CD4-positive, alpha-beta T cell treated with Interleukin-17A for 4 hours (primary cell): Measurements from ENCODE around the gene PPWD1.

Experiments
- DNase-seq: peaks from one replicate; pipeline ENCODE4 v3.0.0-alpha.2; 2020; ENCODE audit warnings: mixed read lengths

The PPWD1 gene

DNA sequence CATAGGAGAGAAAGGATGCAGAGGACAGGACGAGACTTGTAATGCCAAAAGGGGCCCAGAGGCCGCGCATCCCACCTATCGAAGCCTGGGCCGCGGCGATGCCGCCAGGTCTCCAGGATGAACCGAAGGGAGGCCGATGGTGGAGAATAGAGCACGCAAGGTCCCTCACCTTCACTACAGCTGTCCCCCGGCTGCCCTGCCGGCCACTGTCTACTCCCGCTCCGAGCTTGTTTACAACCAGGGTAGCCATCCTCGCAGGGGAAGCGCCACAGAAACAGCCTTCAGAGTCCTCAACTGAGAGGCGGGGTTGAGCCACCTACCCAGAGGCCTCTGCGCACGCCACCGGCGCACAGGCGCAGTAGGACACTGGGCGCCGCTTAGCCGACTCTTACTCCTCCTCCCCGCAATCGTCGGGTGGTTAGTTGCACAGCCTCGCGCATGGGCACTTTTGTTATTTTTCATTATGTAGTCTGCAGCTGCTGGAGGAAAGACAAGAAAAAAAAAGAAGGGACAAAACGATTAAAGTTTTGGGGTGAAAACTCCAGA is 61.0 kb downstream of the PPWD1 start, which contains the start of gene TRIM23:
Gene TRIM23 (minus strand): TSS at position 309 of the 546 bp plus-strand sequence. CDS start 59 bp downstream, at position 250.
- peak; percentile 90 for DNase-seq

DNA sequence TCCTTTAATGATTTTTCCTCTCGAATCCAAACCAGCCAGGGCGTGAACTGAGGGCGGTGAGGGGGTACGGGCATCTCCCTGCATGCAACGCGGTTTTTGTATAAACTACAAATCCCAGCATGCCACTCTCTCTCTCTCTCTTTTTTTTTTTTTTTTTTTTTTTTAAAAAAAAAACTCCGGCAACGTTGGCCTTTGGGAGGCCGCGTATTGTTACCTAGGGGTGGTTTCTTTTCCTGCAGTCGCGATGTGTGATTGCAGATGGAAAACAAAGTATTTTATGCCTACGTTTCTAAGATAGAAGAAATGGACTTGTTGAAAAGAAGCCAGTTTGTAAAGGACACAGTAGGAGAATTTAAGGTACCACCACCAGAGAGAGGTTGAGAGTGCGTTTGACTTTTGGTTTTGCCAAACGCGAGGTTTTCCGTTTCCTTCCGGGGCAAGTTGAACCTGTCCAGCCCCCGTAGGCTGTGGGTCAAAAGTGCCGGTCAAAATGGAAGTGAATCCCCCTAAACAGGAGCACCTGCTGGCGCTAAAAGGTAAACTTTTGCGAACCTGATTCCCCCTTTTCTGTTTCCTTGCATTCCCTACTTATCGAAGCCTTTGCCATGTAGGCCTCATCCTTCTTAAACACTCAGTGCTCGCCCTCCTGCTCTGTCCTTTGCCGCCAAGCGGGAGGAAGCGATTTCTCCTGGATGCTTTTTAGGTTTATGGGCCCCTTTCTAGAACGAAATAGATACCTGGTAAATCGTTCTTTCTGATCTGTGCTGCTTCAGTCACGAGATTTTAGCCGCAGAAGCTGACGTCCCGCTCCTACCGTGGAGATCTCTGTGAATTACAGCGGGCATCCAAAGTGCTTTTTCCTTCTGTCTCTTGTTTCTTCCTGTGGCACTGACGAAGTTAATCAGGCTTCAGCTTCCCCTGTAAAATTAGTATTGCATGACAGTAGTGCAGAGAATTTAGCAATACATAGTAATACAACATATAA is 61.8 kb downstream of the PPWD1 start, which contains the start of the genes SHLD3 and TRAPPC13:
Gene SHLD3 (plus strand): TSS at position 457 of the 985 bp plus-strand sequence. CDS start 4,561 bp downstream, outside the sequence.
Gene TRAPPC13 (plus strand): TSS at position 457 of the 985 bp plus-strand sequence. CDS start 34 bp downstream, at position 491.
- peak; percentile 81 for DNase-seq

DNA sequence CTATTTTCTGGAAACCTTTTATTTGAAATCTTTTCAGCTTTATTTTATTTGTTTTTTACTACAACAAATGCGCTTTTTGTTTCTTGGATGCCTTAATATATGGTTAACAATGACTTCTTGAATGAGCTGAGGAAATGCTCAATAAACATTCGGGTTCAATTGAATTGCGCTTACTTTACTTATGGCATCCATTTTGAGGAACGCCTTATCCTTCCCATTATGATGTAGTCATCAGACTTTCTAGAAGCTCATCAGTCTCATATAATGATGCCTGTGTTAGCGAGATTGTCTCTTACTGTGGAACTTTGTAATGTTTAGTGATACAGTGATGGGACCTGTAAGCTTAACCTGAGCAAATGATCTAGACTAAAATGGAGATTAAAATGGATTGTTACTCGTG is 62.6 kb downstream of the PPWD1 start:
- DNase-seq, result no peak

DNA sequence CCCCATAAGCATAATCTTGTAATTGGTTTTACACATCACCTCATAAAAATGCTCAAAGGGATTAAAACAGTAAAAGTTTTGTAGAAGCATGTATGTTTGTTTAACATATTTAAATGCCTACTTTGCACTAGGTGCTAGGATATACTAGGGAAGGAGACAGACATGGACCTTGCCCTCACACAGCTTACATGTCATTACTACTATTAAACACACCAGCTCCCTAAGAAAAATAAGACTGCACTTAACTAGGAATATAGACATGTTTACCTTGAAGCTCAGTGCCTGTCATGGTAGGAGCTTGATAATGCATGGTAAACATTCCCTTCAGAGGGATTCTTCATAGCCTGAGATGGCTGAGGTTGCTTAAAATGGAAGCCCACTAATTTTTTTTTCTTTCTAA is 67.9 kb downstream of the PPWD1 start:
- DNase-seq, result no peak
